Fibroblast of lung (primary cell): ENCODE measurements around the gene TRIM64C.
"Not testable (repeated sequence)": the region's sequence is repeated elsewhere in the genome, so short reads cannot be mapped to it uniquely, and the experiment has no call there.

ENCODE experiments used
- CTCF ChIP-seq, 2 donors: IDR thresholded peaks in 1 of 2; conservative IDR thresholded peaks in 1 of 2; 1 replicate in 1 of 2; 2 replicates in 1 of 2; pipeline ENCODE4 v1.5.1; 2011 to 2012; ENCODE audit warnings: low read length in 2 of 2, control low read depth in 1 of 2, inconsistent platforms in 1 of 2, low read depth in 1 of 2, mild to moderate bottlenecking in 1 of 2
- EZH2 ChIP-seq: IDR thresholded peaks from 2 replicates; pipeline ENCODE4 v1.5.1; 2012; ENCODE audit warnings: low read length, control low read depth, mild to moderate bottlenecking; ENCODE audit errors: missing control alignments

GRCh38 chr11:49049821-49050220 lies 9.1 kb downstream of the TRIM64C start:
- TF ChIP-seq CTCF (conservative IDR thresholded peaks at IDR 0.05 in 1 of 2, IDR thresholded peaks at IDR 0.05 in 1 of 2; ENCODE audit: low read depth in 1 of 2, low read length in 2 of 2); EZH2: not testable (repeated sequence)
